GM19467 (cell line): ENCODE data around the gene SLC35A3.
A peak's percentile ranks its signal among the peaks of the same experiment; 100 is the strongest.

Experiments used
- ATAC-seq: cut with Tn5 transposase; IDR thresholded peaks from one replicate; pipeline ENCODE4 v1.9.1; 2021; ENCODE audit warnings: mild to moderate bottlenecking, moderate library complexity; ENCODE audit not compliant: unreplicated experiment

Gene SLC35A3

GRCh38 chr1:100074604-100075395, 105.0 kb downstream of the SLC35A3 start:
- ATAC-seq: no peak

GRCh38 chr1:100075773-100076172, 106.0 kb downstream of the SLC35A3 start:
- peak; percentile 43 for ATAC-seq

DNA sequence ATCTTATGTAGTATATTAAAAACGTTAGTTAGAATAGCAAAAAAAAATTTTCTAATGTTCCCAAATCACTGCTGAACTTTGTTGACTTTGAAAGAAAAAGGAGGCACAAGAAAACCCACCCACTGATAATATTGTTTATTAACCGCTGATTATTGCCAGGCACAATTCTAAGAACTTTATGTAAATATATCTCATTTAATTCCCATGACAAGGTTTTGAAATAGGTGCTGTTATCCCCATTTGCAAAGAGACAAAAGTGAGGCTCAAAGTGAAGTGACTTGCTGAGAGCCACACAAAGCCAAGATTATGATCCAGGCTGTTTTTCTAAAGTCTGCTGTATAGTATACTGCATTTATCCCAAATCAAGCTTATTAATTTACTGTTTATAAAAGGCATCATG, 106.5 kb downstream of the SLC35A3 start:
- no peak for ATAC-seq

DNA sequence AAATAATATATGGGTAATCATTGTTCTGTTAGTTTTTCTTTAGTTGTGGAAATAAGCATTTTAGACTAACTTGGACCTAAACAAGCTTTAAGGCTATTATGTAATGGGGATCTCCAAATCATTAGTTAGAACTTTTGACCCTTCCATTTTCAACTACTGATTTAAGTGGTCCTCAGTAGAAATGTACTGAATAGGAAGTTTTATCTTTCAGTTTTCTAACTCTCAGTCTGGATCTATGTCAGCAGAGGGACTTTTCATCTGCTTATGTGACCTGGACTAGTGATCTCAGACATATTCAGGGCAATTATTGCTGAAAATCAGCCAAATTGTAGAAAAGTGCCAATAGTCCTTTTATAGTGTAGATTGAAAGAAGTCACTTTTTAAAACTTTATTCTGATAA, 106.9 kb downstream of the SLC35A3 start:
- peak; percentile 58 for ATAC-seq

- ATAC-seq: peak; percentile 64
These were observed 107.7 kb downstream of the SLC35A3 start for GRCh38 chr1:100077531-100077930.

GRCh38 chr1:100080331-100080730, 110.5 kb downstream of the SLC35A3 start:
- no peak for ATAC-seq
